ENCODE measurements around the gene VPS37B. TPM values are rescaled to one million over a fixed set of nuclear protein-coding genes. Genes with fewer than 3 reads are reported as not detected.
"Not testable (repeated sequence)": the region's sequence is repeated elsewhere in the genome, so short reads cannot be mapped to it uniquely, and the experiment has no call there.

The VPS37B gene
- total RNA-seq, 2 experiments from 2014 or later = 20.1 to 20.7 TPM

DNA sequence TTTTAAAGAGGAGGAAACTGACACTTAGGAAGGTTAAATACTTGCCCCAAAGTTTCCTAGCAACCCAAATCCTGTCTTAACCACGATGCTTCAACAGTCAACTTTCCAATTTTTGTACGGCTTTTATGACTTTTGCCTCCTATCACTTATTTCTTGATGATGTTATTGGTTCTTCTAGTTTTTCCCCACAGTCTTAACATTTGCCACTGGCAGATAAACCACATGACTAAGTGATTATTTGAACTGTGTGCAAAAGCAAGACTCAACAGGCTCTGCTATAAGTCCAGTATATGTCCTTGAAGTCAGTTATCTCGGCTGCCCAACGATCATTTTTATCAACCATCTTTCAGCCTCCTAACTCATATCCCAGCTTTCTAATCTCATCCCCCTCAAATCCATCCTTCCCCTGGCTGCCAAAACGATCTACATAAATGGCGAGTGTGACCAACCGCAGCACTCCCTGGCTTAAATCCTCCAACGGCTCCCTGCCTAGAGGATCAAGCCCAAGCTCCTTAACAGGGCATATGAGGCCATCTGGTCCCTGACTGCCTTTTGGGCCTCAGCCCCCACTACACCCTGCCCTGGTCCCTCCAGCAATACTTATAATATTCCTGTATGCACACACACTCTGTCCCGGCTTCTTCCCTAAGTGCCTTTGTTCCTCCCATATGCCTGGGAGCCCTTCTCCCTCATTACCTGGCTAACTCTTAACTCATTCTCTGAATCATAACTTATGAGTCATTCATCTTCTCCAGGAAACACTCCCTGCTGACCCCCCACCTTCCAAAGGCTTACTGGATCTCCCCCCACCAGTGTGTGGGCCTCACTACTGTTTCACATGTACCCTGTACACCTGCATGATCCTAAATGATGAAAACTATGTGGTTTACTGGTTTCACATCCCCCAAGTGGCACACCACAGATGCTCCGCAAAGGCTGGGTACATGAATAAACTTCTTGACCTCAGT lies 8.8 kb downstream of the VPS37B start:
- ChIA-PET POLR2A (interaction anchor here (1.8 kb wide), 1 partner anchor 12 kb away, joined by 4 read pairs; no protein-coding TSS in a partner anchor), CTCF (no interaction called here)

DNA sequence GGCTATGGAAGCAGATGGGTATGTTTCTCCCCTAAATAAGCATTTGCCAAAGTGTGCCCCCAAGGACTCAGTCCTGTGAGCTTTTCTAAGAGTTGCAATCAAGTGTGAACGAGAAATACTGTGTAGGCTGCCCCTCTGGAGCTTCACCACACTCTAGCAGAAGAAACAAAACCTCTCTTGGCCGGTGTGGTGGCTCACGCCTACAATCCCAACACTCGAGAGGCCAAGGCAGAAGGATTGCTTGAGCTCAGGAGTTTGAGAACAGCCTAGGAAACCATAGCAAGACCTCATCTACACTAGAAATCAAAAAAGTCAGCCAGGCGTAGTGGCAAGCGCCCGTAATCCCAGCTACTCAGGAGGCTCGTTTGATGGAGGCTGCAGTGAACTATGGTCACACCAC lies 9.8 kb downstream of the VPS37B start:
- ChIA-PET CTCF (interaction anchor here (0.6 kb wide), 1 partner anchor 21 kb away, joined by 3 read pairs; no protein-coding TSS in a partner anchor), POLR2A (no interaction called here)

DNA sequence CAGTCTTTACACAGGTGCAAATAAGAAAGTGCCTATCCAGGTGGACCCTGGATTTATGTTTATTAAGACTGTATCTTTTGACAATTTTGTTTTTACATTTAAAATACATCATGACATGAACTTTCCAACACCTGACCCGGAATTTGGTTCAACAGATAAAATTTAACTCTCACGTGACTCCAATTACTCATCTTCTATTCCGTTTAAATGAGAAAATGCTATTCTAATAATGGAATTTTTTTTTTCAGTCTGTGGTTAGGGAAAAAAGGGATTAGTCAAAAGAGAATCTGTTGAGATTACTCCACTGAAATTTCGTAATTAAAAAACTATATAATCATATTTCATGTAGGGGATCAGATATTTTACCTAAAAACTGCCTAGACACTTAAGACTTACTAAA lies 11.1 kb downstream of the VPS37B start:
- CTCF ChIA-PET = interaction anchor here (0.9 kb wide), 1 partner anchor 14 kb away, joined by 4 read pairs; no protein-coding TSS in a partner anchor
- POLR2A ChIA-PET = interaction anchor here (0.6 kb wide), 1 partner anchor 17 kb away, joined by 3 read pairs; no protein-coding TSS in a partner anchor

DNA sequence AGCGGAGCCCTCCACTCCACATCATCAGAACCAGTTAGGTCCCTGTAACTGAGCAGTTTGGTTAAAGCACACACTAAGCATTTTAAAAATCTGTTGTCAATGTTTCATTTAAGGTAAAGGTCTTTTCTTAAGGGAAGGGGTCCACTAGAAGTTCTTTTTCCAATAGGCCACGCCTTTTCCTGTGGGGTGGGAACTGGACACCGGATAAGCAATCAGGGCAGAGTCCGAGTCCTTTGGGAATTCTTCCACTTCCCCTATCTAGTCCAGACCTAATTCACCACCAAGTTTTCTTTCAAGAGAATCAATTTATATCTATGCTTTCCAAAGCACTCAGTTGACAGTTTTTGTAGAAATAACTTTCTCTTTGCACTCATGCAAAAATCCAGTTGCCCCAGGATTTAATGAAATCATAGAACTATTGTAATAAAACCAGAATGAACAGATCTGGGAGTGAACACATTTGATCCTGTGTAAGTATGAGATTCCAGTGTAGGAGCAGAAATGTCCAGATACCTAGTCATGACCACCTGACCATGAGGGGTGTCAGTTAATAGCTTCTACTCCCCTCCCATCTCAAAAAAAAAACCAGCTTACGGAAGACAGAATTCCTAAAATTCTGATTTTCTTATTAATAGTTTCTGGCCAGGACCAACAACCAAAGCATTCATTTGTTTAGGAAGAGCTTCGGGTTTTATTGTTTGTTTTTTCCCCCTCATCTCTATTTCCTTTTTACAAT lies 11.7 kb downstream of the VPS37B start:
- POLR2A ChIA-PET = interaction anchor here (0.6 kb wide), 1 partner anchor 18 kb away, joined by 3 read pairs; no protein-coding TSS in a partner anchor

DNA sequence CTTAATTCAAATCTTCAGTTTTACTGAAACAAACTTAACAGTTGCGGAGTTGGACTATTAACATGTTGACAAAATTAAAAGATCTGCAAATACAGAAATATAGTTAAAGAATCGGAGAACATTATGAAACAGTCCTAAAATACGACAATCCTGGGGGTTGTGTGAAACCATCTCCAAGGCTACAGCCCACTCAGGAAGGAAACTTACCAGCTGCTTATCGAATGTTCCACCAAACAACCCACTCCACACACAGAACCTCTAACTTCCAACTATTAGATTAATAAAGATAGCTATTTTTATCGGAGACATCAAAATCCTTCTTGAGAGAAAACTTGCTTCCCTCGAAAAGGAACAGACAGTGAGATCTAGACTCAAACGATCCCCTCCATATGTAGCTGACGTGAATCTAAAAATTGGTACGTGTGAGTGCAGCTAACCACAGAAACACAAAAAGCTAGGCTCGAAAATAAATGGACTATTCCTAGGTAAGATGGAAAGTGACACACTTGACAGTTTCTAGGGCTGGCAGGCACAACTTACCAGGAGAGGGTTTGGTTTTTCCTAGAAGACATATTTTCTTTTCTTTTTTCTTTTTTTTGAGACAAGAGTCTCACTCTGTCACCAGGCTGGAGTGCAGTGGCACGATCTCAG lies 12.9 kb downstream of the VPS37B start:
- POLR2A ChIA-PET = interaction anchor here (0.9 kb wide), 1 partner anchor 12 kb away, joined by 6 read pairs; the partner anchor contains the start of gene VPS37B
- CTCF ChIA-PET = interaction anchor here (0.8 to 1.7 kb wide), 4 partner anchors 14 to 65 kb away, joined by 3 to 4 read pairs (median 3); no protein-coding TSS in a partner anchor

More for the DNA sequence above, 11.7 kb downstream of the VPS37B start:
- CTCF ChIA-PET = interaction anchor here (0.9 to 1.7 kb wide), 3 partner anchors 14 to 63 kb away, joined by 3 to 4 read pairs (median 4); no protein-coding TSS in a partner anchor

DNA sequence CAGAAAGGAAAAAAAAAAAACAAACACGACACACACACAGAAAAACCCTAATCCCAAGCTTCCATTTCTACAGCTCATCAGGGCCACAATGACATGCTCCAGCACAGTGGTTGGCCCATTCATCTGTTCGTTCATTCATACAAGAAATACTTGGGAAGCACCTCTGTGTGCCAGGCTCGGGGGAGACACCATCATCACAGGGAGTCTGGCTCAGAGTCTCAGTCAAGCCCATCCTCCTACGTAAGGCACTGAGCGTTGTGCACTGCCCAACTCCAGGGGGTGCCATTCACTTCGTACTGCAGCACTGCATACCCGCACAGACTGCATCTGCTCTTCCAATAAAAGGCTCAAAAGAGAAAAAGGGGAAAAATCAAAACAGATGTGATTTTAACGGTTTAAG lies 15.3 kb downstream of the VPS37B start:
- ChIA-PET POLR2A (interaction anchor here (2.3 kb wide), 1 partner anchor 13 kb away, joined by 7 read pairs; no protein-coding TSS in a partner anchor), CTCF (interaction anchor here (1.2 to 2.5 kb wide), 2 partner anchors 65 to 72 kb away, joined by 5 read pairs; no protein-coding TSS in a partner anchor)

DNA sequence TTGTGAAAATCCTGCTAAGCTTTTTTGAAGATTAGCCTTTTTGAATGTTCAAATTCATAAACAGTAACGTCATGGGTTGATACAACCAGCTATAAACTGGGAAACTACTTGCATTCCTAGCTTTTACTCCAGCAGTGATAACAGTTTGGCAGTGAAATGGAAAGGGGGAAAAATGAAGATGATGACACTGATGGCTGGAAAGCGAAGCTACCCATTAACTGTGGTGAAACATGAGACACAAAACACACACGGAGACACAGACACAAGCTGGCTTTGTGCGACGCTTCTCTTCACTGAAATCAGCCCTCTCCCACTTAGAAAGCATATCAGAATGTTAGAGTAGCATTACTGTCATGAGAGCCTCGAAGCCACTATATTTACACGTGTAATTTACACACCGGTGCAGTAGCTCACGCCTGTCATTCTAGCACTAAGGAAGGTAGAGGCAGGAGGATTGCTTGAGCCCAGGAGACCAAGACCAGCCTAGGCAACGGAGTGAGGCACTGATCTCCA lies 15.7 kb downstream of the VPS37B start:
- POLR2A ChIA-PET = interaction anchor here (0.6 to 2.3 kb wide), 3 partner anchors 14 to 95 kb away, joined by 3 to 7 read pairs (median 4); partner anchors contain the start of gene OGFOD2
- CTCF ChIA-PET = interaction anchor here (1.2 to 2.5 kb wide), 2 partner anchors 66 to 72 kb away, joined by 5 read pairs; no protein-coding TSS in a partner anchor

DNA sequence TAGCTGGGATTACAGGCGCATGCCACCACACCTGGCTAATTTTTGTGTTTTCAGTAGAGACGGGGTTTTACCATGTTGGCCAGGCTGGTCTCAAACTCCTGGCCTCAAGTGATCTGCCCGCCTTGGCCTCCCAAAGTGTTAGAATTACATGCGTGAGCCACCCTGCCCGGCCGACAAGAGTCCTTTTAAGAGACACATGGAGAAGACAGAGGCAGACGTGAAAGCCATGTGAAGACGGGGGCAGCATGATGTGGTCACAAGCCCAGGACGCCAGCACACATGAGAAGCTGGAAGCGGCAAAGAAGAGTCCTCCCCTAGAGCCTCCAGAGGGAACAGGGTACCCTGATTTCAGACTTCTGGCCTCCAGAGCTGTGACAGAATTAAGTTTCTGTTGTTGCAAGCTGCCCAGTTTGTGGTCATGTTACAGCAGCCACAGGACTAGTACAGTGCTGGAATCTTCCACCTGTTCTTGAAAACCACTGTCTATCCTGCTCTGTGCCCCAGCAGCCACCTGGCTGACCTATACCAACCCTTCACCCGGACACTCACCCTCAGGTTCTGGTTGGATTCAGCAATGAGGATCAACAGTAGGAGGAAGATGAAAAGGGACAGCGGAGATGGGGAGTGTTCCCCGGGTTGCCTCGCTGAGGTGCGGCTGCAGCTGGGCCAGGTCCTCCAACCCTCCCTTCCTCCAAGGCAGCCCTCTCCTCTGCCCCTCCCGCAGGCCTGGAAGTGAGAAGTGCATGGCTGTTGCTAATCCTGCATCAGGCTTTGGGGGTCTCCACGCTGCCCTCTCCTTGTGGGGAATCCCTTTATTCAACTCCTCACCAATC lies 16.9 kb downstream of the VPS37B start:
- POLR2A ChIA-PET = interaction anchor here (0.5 to 2.3 kb wide), 2 partner anchors 15 to 73 kb away, joined by 3 to 7 read pairs; no protein-coding TSS in a partner anchor
- CTCF ChIA-PET = interaction anchor here (0.7 to 2.5 kb wide), 4 partner anchors 18 to 74 kb away, joined by 3 to 5 read pairs (median 4); no protein-coding TSS in a partner anchor

DNA sequence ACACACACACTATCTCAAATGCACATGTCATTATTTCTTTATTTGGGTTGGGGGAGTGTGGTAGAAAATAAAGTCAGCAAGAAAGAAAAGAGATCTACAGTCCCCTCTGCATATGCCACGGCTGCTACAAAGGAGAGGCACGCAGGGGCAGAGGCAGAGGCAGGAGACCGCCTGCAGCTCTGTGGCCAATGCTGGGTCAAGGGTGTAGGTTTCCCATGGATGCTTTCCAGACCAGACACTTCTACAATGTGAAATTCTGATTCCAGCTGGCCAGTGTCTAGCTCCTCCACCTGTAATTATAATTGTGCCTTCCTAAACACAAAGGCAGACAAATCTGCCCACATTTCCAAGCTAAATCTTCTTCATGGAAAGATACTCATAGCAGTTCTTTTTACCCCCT lies 19.2 kb downstream of the VPS37B start:
- ChIA-PET CTCF (interaction anchor here (0.7 to 1.3 kb wide), 2 partner anchors 22 to 1048 kb away, joined by 3 read pairs; no protein-coding TSS in a partner anchor), POLR2A (no interaction called here)

DNA sequence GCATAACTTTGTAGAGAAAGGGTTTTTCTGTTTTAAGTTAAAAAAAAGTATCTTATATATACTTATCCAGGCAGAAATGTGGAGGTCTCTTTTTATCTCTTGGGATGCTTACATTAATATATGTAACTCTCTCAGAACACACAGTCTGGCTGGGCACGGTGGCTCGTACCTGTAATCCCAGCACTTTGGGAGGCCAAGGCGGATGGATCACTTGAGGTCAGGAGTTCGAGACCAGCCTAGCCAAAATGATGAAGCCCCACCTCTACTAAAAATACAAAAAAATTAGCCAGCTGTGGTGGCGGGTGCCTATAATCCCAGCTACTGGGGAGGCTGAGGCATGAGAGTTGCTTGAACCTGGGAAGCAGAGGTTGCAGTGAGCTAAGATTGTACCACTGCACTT lies 19.6 kb downstream of the VPS37B start:
- CTCF ChIA-PET = interaction anchor here (0.7 kb wide), 1 partner anchor 1049 kb away, joined by 3 read pairs; no protein-coding TSS in a partner anchor
- POLR2A ChIA-PET = not testable (repeated sequence)

DNA sequence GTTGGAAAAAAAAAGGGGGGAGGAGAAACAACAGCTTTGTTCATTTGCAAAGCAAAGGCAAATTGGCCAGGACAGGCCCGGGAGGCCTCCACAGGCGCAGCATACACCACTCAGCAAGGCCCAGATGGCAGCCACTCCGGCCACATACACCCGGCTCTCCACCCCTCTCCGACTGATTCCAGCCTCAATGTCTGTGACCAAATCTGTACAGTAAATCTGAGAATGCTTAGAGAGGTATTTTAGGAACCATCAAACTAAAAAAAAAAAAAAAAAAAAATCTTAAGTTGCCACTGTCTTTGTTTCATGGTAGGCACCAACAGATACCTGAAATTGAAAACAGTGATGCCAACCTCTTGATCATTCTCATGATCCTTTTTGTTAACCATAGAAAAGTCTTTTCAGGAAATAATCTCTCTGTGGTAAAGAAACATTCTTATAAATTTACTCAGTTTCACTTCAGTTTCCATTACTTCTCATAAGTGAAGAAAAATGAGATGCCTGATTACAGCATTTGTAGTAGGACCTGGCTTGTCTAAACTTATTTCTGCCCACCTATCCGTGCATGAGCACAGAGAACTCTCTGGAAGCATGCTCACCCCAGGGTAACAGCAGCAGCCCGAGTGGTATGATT lies 20.2 kb downstream of the VPS37B start:
- CTCF ChIA-PET = interaction anchor here (0.7 kb wide), 1 partner anchor 1049 kb away, joined by 3 read pairs; no protein-coding TSS in a partner anchor

DNA sequence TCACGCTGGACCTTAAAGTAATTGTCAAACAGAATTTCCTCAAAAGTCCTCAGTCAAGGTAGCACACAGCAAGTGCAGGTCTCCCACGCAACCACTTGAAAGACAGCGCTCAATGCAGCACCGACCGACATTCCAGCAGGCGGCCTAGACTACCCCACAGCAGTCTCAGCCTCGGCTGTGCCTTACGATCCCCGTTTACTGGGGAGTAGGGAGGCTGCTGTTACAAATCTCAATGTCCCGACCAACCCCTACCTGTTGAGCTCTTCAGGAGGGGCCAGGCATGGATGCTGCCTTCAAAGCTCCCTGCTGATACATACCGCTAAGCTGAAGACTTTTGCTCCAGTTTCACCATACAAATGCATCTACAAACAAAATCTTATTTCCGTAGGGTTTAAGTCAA lies 21.8 kb downstream of the VPS37B start:
- POLR2A ChIA-PET = interaction anchor here (1.5 kb wide), 1 partner anchor 14 kb away, joined by 4 read pairs; no protein-coding TSS in a partner anchor
- CTCF ChIA-PET = interaction anchor here (1.0 to 1.4 kb wide), 2 partner anchors 14 to 80 kb away, joined by 3 to 4 read pairs; no protein-coding TSS in a partner anchor

More for the DNA sequence above, 20.2 kb downstream of the VPS37B start:
- POLR2A ChIA-PET = interaction anchor here (0.7 to 1.5 kb wide), 2 partner anchors 12 to 23 kb away, joined by 4 to 15 read pairs; no protein-coding TSS in a partner anchor

DNA sequence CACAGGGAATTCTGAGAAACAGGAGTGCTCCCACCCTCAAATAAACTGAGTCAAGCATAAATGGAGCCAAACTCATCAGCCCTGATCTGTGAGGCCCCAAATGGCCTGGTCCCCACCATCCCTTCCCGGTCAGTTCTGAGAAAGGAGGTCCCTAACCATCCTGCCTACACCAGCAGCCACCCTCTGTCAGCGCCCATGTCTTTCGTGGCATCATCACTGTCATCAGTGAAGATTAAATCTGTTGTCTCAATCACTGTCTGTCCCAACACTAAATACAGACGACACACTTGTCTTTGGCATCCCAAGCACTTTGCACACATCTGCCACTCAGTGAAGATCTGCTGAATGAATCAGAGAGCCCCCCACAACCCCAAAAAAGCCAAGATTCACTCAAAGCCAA lies 22.4 kb downstream of the VPS37B start:
- POLR2A ChIA-PET = no interaction called here
- CTCF ChIA-PET = interaction anchor here (0.7 to 1.4 kb wide), 2 partner anchors 12 to 13 kb away, joined by 3 to 4 read pairs; no protein-coding TSS in a partner anchor

DNA sequence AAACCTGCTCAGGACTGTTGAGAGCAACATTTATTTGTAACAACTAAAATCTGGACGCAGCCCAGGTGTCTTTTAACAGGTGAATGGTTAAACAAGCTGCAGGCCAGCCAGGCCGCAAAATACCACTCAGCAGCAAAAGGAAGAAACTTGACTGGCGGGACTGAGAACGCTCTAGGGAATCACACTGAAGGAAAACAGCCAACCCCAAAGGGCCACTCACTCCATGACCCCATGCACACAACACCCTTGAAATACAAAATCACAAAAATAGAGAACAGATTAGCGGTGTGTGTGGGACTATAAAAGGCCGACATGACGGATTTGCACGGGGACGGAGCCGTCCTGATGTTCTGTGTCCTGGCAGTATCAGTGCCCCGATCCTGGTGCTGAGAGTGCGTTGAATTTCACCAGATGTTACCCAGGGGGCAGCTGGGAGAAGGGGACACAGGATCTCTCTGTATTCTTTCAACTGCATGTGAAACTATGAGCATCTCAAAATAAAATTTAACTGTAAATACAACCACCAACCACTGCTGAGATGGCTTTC lies 23.0 kb downstream of the VPS37B start:
- POLR2A ChIA-PET = no interaction called here
- CTCF ChIA-PET = interaction anchor here (0.7 to 2.7 kb wide), 6 partner anchors 12 to 557 kb away, joined by 3 to 10 read pairs (median 4); no protein-coding TSS in a partner anchor

DNA sequence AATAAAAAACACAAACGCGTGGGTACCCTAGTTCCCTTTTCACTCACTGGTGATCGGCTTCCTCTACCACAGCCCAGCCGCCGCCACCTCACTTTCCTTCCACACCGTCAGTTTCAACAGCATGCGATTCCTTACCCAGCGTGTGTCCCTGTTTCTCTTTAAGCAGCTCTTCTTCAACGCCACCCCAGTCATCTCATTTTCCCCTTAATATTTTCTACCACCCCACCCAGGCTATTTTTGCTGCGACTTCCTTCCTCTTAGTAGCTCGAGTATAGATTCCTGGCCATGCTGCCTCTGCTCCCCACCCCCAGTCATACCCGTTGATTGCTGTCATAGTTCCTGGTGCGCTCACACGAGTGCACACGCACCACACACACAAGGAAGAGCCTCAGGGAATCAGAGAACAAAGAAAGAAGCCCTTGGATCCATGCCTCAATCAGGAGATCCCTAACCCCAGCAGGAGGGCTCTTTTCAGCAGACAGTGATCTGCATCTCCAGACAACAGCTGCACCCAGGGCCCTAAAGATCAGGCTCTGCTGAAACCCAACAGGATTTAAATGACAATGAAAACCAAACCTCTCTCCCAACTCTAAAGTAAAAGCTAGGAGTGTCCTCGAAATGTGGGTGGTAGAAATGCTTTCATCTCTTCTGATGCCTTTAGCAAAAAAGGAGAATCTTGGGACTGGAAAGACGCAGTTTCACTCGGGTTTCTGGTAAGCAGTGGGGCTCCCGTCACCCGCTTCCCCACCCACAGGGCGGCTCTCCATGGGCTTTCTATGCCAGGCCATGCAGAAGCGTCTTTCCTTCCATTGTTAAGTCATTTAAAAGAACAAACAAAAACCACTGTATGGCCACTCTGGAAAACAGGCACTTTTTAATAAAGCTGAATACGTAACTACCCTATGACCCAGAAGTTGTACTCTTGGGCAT lies 23.8 kb downstream of the VPS37B start:
- POLR2A ChIA-PET = interaction anchor here (0.6 to 1.4 kb wide), 2 partner anchors 16 to 23 kb away, joined by 3 to 4 read pairs; partner anchors contain the start of gene VPS37B
- CTCF ChIA-PET = interaction anchor here (1.0 to 4.3 kb wide), 7 partner anchors 12 to 558 kb away, joined by 3 to 26 read pairs (median 4); partner anchors contain the start of gene HCAR1

Measured in activated CD8-positive, alpha-beta memory T cell treated with anti-CD3 and anti-CD28 coated beads for 36 hours (primary cell).